Skin of body (tissue), 2 donors: Measurements from ENCODE around the gene CYTH1. TPM values are rescaled to one million over a fixed set of nuclear protein-coding genes. Genes with fewer than 3 reads are reported as not detected.

Source experiments
- small RNA-seq: library from RNA; depleted of rRNA; stranded (forward); fragments of <200 nt; gene quantifications from one replicate; pipeline ENCODE3, GENCODE V24; 2014; ENCODE audit warnings: low replicate concordance
- total RNA-seq: library from RNA; depleted of rRNA; stranded (reverse); fragments of >200 nt; gene quantifications from one replicate; pipeline ENCODE4 v1.2.3, GENCODE V29; 2014

CYTH1 gene
- total RNA-seq, 1 donor from 2014 or later: 32.6 TPM

Small RNA genes lying within 50 kb of the gene (small RNA-seq; reads per million reads assigned to genes)
- not detected for gene RNU6-638P

Other genes starting within 250 kb of the CYTH1 start
- 0.59 TPM for gene DNAH17, start 204.9 kb downstream of the CYTH1 start, total RNA-seq
- 43.3 TPM for gene USP36, start 58.5 kb upstream of the CYTH1 start, total RNA-seq
- 10.2 TPM for gene CEP295NL, start 120.9 kb upstream of the CYTH1 start, total RNA-seq
- gene TIMP2, start 143.1 kb upstream of the CYTH1 start, total RNA-seq: 101 TPM
- 52.1 TPM for gene LGALS3BP, start 197.7 kb upstream of the CYTH1 start, total RNA-seq
- gene CANT1, start 227.5 kb upstream of the CYTH1 start, total RNA-seq: 17.9 TPM
- 15.8 TPM for gene C1QTNF1, start 241.9 kb upstream of the CYTH1 start, total RNA-seq